IMR-90 (cell line): Measurements from ENCODE around the gene BTLA. TPM values are rescaled to one million over a fixed set of nuclear protein-coding genes. Genes with fewer than 3 reads are reported as not detected.

Experiments
- ATAC-seq: fragments of 200-7000 bp; cut with Tn5 transposase; 2 replicates; pipeline ENCODE4 v1.9.1; 2020; ENCODE audit warnings: low read depth, mild to moderate bottlenecking, moderate library complexity
- BruUV-seq: library from RNA; stranded (reverse); fragments of 400-500 nt; replicated peaks from 2 replicates; lab custom pipeline; 2021; lab: Mats Ljungman, UMichigan
- CTCF ChIA-PET: fragments of 300-600 bp; formaldehyde crosslinking; extraction: SDS; loops from one replicate; lab custom pipeline; 2021; ENCODE audit warnings: antibody characterized with exemption; lab: Yijun Ruan, JAX
- POLR2A ChIA-PET: fragments of 300-600 bp; sonication (Branson Sonifier 250); formaldehyde crosslinking; loops from one replicate; lab custom pipeline; 2022; ENCODE audit warnings: antibody characterized with exemption; ENCODE audit not compliant: unreplicated experiment; lab: Charles Lee
- DNase-seq: peaks from one replicate; pipeline ENCODE4 v3.0.0; 2013
- H2AFZ ChIP-seq: replicated peaks from 2 replicates; pipeline ENCODE3; 2013; ENCODE audit warnings: low read length, mild to moderate bottlenecking; ENCODE audit not compliant: poor library complexity
- H2AK5ac ChIP-seq: 2 replicates; pipeline ENCODE4 v1.6.1; 2013; ENCODE audit warnings: low read depth, low read length, inconsistent platforms
- H2AK9ac ChIP-seq: replicated peaks from 2 replicates; pipeline ENCODE3; 2013; ENCODE audit warnings: mild to moderate bottlenecking, low read depth, low read length, moderate library complexity; ENCODE audit not compliant: poor library complexity
- H2BK120ac ChIP-seq: 2 replicates; pipeline ENCODE4 v1.6.1; 2013; ENCODE audit warnings: low read depth, low read length, inconsistent platforms
- H2BK15ac ChIP-seq: 3 replicates; pipeline ENCODE4 v1.6.1; 2013; ENCODE audit warnings: low read depth, low read length, inconsistent platforms
- H2BK20ac ChIP-seq: 2 replicates; pipeline ENCODE4 v1.6.1; 2013; ENCODE audit warnings: low read depth, mild to moderate bottlenecking, inconsistent platforms, low read length, moderate library complexity
- H2BK5ac ChIP-seq: 2 replicates; pipeline ENCODE4 v1.6.1; 2013; ENCODE audit warnings: mild to moderate bottlenecking, low read depth, low read length, inconsistent platforms; ENCODE audit not compliant: poor library complexity, severe bottlenecking
- H3K14ac ChIP-seq: replicated peaks from 2 replicates; pipeline ENCODE4 v1.6.1; 2013; ENCODE audit warnings: low read depth, low read length, inconsistent platforms
- H3K18ac ChIP-seq: 2 replicates; pipeline ENCODE4 v1.6.1; 2013; ENCODE audit warnings: low read depth, low read length, control low read depth
- H3K23ac ChIP-seq: 2 replicates; pipeline ENCODE4 v1.6.1; 2013; ENCODE audit warnings: low read depth, low read length, inconsistent platforms
- H3K27ac ChIP-seq: 2 replicates; pipeline ENCODE4 v1.5.1; 2013; ENCODE audit warnings: mild to moderate bottlenecking, control low read depth, low read length; ENCODE audit not compliant: insufficient read depth
- H3K27me3 ChIP-seq: 2 replicates; pipeline ENCODE4 v1.6.1; 2013; ENCODE audit warnings: low read length; ENCODE audit not compliant: control insufficient read depth, insufficient read depth
- H3K36me3 ChIP-seq: 2 replicates; pipeline ENCODE4 v1.6.1; 2013; ENCODE audit warnings: low read length, mixed read lengths; ENCODE audit not compliant: control insufficient read depth, insufficient read depth
- H3K4ac ChIP-seq: 2 replicates; pipeline ENCODE4 v1.6.1; 2013; ENCODE audit warnings: low read depth, low read length, inconsistent platforms
- H3K4me1 ChIP-seq: 2 replicates; pipeline ENCODE4 v1.6.1; 2013; ENCODE audit warnings: low read length, mixed read lengths; ENCODE audit not compliant: control insufficient read depth, insufficient read depth
- H3K4me2 ChIP-seq: 2 replicates; pipeline ENCODE4 v1.6.1; 2013; ENCODE audit warnings: low read depth, mild to moderate bottlenecking, control low read depth, low read length, moderate library complexity
- H3K4me3 ChIP-seq: 2 replicates; pipeline ENCODE4 v1.5.1; 2013; ENCODE audit warnings: low read depth, mild to moderate bottlenecking, control low read depth, low read length, moderate library complexity; ENCODE audit not compliant: insufficient read depth
- H3K56ac ChIP-seq: 2 replicates; pipeline ENCODE4 v1.6.1; 2013; ENCODE audit warnings: low read length, inconsistent platforms; ENCODE audit not compliant: insufficient read depth; ENCODE audit errors: extremely low read depth
- H3K79me1 ChIP-seq, 2 experiments: 2 replicates each; pipeline ENCODE4 v1.6.1; 2013; ENCODE audit warnings: low read length in 2 of 2, inconsistent platforms in 1 of 2, low read depth in 1 of 2
- H3K9ac ChIP-seq: 2 replicates; pipeline ENCODE4 v1.6.1; 2013; ENCODE audit warnings: low read depth, low read length, control low read depth
- H3K9me1 ChIP-seq: 2 replicates; pipeline ENCODE4 v1.6.1; 2013; ENCODE audit warnings: low read length, inconsistent platforms; ENCODE audit not compliant: insufficient read depth
- H3K9me3 ChIP-seq: 2 replicates; pipeline ENCODE4 v1.6.1; 2013; ENCODE audit warnings: low read length; ENCODE audit not compliant: control insufficient read depth, insufficient read depth
- H4K20me1 ChIP-seq: 2 replicates; pipeline ENCODE4 v1.6.1; 2013; ENCODE audit warnings: low read length, inconsistent platforms; ENCODE audit not compliant: insufficient read depth
- H4K5ac ChIP-seq: 2 replicates; pipeline ENCODE4 v1.6.1; 2013; ENCODE audit warnings: mild to moderate bottlenecking, low read depth, low read length, control low read depth
- H4K8ac ChIP-seq, 2 experiments: 2 replicates each; pipeline ENCODE4 v1.6.1; 2013; ENCODE audit warnings: low read depth in 2 of 2, low read length in 2 of 2, control low read depth in 1 of 2, inconsistent platforms in 1 of 2
- H4K91ac ChIP-seq: 2 replicates; pipeline ENCODE4 v1.6.1; 2013; ENCODE audit warnings: low read depth, low read length, inconsistent platforms; ENCODE audit not compliant: insufficient read depth
- CEBPB ChIP-seq: IDR thresholded peaks from 2 replicates; pipeline ENCODE4 v1.6.1; 2012; ENCODE audit warnings: low read depth, low read length, improper control_type of control experiment
- CHD1 ChIP-seq: IDR thresholded peaks from 2 replicates; pipeline ENCODE4 v1.6.1; 2012; ENCODE audit warnings: low read depth, low read length, improper control_type of control experiment
- FOS ChIP-seq: fragments of 150-350 bp; IDR thresholded peaks from 2 replicates; pipeline ENCODE4 v1.6.1; 2016; ENCODE audit warnings: low read depth, low read length
- RAD21 ChIP-seq: IDR thresholded peaks from 2 replicates; pipeline ENCODE4 v1.6.1; 2012; ENCODE audit warnings: low read length, improper control_type of control experiment
- RFX5 ChIP-seq: IDR thresholded peaks from 2 replicates; pipeline ENCODE4 v1.8.0; 2012; ENCODE audit warnings: low read depth, mild to moderate bottlenecking, low read length, moderate library complexity
- WGBS, 2 experiments: methylation state at CpG; one replicate each; pipeline versions ENCODE4 v1.1.5 to v1.1.7; 2013; ENCODE audit warnings: missing lambda C conversion rate in 2 of 2; ENCODE audit not compliant: insufficient read length in 1 of 2; ENCODE audit errors: extremely low coverage in 2 of 2; 5-methylcytosine and 5-hydroxymethylcytosine counted together
- dilution Hi-C: fragments of 300-500 bp; cut with HindIII; formaldehyde crosslinking; loops from one replicate; pipeline ENCODE4 v1.14.3; 2018; ENCODE audit warnings: low sequenced_read_pairs; ENCODE audit not compliant: unreplicated experiment
- in situ Hi-C: fragments of 300-500 bp; cut with MboI; formaldehyde crosslinking; loops from 3 replicates; pipeline ENCODE4 v1.14.3; 2019; ENCODE audit warnings: low sequenced_read_pairs, inconsistent platforms, mixed read lengths
- intact Hi-C: fragments of 100-400 bp; cut with micrococcal nuclease; formaldehyde crosslinking; loops from 2 replicates; pipeline ENCODE4 v1.10.0; 2022
- polyA plus RNA-seq, 3 experiments: library from polyadenylated mRNA; depleted of rRNA; stranded (reverse); fragments of >200 nt; gene quantifications; 2 replicates each; pipeline ENCODE4 v1.2.3, GENCODE V29; 2012; ENCODE audit warnings: low replicate concordance in 1 of 3
- total RNA-seq: library from RNA; depleted of rRNA; stranded (reverse); fragments of >200 nt; gene quantifications from 2 replicates; pipeline ENCODE4 v1.2.3, GENCODE V29; 2012

Gene BTLA
- total and polyA plus RNA-seq, 2 of the 4 experiments (the other 2 are of a cell fraction), result not detected

DNA sequence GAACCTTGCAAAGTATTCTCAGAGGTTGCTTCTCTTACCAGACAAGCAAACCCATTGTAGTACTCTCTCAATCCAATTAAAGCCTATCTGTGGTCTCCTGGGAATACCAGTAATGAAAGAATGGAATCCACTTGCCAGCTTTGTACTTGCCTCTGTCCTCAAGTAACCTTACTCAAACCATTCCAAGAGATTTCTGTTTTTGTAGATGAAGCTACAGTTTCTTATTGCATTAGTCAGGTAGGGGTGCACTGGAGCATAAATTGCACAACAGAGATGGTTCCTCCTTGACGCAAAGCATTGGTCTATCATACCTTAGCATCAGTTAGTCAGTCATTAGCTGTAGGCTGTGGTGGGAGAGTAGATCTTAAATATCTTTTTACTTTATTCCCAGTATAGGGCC lies 52.9 kb downstream of the BTLA start:
- no CpG with 5 or more reads among the region's 1 CpG for WGBS, 2 experiments
- no peak overlapping the region for H3K18ac ChIP-seq
- H2BK15ac ChIP-seq, result no peak overlapping the region
- ATAC-seq (no peak), DNase-seq (no peak)
- dilution Hi-C loops (no loop called here), intact Hi-C loops (no loop called here), in situ Hi-C loops (no loop called here)
- H4K20me1 ChIP-seq, result no peaks in the 10 kb centered on the region
- H3K4me2 ChIP-seq, result no peak overlapping the region
- ChIA-PET POLR2A (no interaction called here), CTCF (no interaction called here)
- no peak overlapping the region for H3K56ac ChIP-seq
- H4K8ac ChIP-seq, result no peak overlapping the region
- no peaks in the 10 kb centered on the region for H3K4me1 ChIP-seq
- H2AK9ac ChIP-seq, result no peak overlapping the region
- H2AK5ac ChIP-seq, result no peak overlapping the region
- no peak overlapping the region for H3K14ac ChIP-seq
- no peaks in the 10 kb centered on the region for H3K79me1 ChIP-seq
- H3K27me3 ChIP-seq, result peaks cover 2% of the 10 kb centered on the region; the same call in 1 of the 2 replicates
- no peak overlapping the region for H2AFZ ChIP-seq
- H2BK120ac ChIP-seq, result no peak overlapping the region
- H4K91ac ChIP-seq, result no peak overlapping the region
- H3K9me1 ChIP-seq, result no peaks in the 10 kb centered on the region
- no peak overlapping the region for H2BK20ac ChIP-seq
- no peak for TF ChIP-seq FOS
- no peak for TF ChIP-seq CHD1
- TF ChIP-seq RFX5, result no peak
- no peak for TF ChIP-seq RAD21
- TF ChIP-seq CEBPB, result no peak
- H3K23ac ChIP-seq, result no peak overlapping the region
- no peaks in the 10 kb centered on the region for H3K36me3 ChIP-seq
- BruUV-seq, result no TSS peak
- no peak overlapping the region for H3K9ac ChIP-seq
- no peak overlapping the region for H3K27ac ChIP-seq
- no peak overlapping the region for H4K5ac ChIP-seq
- H3K4ac ChIP-seq, result no peak overlapping the region
- no peak overlapping the region for H2BK5ac ChIP-seq
- no peak overlapping the region for H3K4me3 ChIP-seq
- H3K9me3 ChIP-seq, result no peaks in the 10 kb centered on the region
